ENCODE measurements around the gene THADA. TPM values are rescaled to one million over a fixed set of nuclear protein-coding genes. Genes with fewer than 3 reads are reported as not detected.
A peak's percentile ranks its signal among the peaks of the same experiment; 100 is the strongest.

THADA gene
- total RNA-seq, 4 donors from 2014 or later = 31.2 to 68.8 (median 54.9) TPM

GRCh38 chr2:43518718-43519117 is 77.1 kb downstream of the THADA start:
- H3K36me3 ChIP-seq = no peaks in the 10 kb centered on the region
- TF ChIP-seq, protein P1, sequence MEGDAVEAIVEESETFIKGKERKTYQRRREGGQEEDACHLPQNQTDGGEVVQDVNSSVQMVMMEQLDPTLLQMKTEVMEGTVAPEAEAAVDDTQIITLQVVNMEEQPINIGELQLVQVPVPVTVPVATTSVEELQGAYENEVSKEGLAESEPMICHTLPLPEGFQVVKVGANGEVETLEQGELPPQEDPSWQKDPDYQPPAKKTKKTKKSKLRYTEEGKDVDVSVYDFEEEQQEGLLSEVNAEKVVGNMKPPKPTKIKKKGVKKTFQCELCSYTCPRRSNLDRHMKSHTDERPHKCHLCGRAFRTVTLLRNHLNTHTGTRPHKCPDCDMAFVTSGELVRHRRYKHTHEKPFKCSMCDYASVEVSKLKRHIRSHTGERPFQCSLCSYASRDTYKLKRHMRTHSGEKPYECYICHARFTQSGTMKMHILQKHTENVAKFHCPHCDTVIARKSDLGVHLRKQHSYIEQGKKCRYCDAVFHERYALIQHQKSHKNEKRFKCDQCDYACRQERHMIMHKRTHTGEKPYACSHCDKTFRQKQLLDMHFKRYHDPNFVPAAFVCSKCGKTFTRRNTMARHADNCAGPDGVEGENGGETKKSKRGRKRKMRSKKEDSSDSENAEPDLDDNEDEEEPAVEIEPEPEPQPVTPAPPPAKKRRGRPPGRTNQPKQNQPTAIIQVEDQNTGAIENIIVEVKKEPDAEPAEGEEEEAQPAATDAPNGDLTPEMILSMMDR (IDR thresholded peaks at IDR 0.05) = no peak
- TF ChIP-seq POLR2A (IDR thresholded peaks at IDR 0.05) = no peak
- intact Hi-C loops (cut with DNase I; ENCODE audit: low total_unique reads) = no loop called here
- H3K27me3 ChIP-seq = no peaks in the 10 kb centered on the region
- peaks cover 8 to 10% of the 10 kb centered on the region in 2 donors for H3K4me1 ChIP-seq
- no peak overlapping the region for H3K4me3 ChIP-seq
- DNase-seq = no peak
- peak overlapping the region; percentile 84 to 95 for H3K27ac ChIP-seq
- no peaks in the 10 kb centered on the region for H3K9me3 ChIP-seq

DNA sequence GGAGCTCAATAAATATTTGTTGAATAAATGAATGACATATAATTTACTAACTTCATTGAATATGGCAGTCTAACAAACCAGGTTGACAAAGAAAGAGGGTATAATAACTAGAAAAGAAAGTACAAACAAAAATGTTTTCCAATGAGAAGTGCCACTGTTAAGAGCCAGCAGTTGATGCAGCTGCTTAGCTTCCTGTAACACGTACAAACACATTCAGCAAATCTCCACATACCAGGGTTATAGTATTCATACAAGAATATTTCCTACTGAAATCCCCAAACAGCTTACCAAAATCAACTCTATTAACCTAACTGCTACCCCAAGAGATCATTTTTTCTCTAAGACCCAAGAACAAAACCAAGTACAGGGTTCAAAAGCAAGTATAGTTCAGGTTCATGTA is 77.7 kb downstream of the THADA start:
- no peak for TF ChIP-seq POLR2A (IDR thresholded peaks at IDR 0.05)
- TF ChIP-seq, protein P1 (IDR thresholded peaks at IDR 0.05) = no peak
- Histone ChIP-seq H3K9me3 (no peaks in the 10 kb centered on the region), H3K27ac (peak overlapping the region; percentile 84 to 95), H3K4me1 (peaks cover 8 to 10% of the 10 kb centered on the region in 2 donors), H3K4me3 (no peak overlapping the region), H3K27me3 (no peaks in the 10 kb centered on the region), H3K36me3 (no peaks in the 10 kb centered on the region)
- DNase-seq = no peak
- intact Hi-C loops (cut with DNase I; ENCODE audit: low total_unique reads) = no loop called here

- Histone ChIP-seq H3K36me3 (no peaks in the 10 kb centered on the region), H3K4me1 (peaks cover 8 to 10% of the 10 kb centered on the region in 2 donors), H3K4me3 (no peak overlapping the region), H3K9me3 (no peaks in the 10 kb centered on the region), H3K27me3 (no peaks in the 10 kb centered on the region), H3K27ac (peak overlapping the region; percentile 84 to 95)
- DNase-seq = no peak
- TF ChIP-seq, protein P1 (IDR thresholded peaks at IDR 0.05) = no peak
- TF ChIP-seq POLR2A (IDR thresholded peaks at IDR 0.05) = no peak
- intact Hi-C loops (cut with DNase I; ENCODE audit: low total_unique reads) = no loop called here
These were observed 79.9 kb downstream of the THADA start for GRCh38 chr2:43515807-43516497.

GRCh38 chr2:43515248-43515647 is 80.6 kb downstream of the THADA start:
- no peaks in the 10 kb centered on the region for H3K36me3 ChIP-seq
- intact Hi-C loops (cut with DNase I; ENCODE audit: low total_unique reads) = no loop called here
- H3K4me1 ChIP-seq = peaks cover 8 to 9% of the 10 kb centered on the region in 2 donors
- TF ChIP-seq POLR2A (IDR thresholded peaks at IDR 0.05) = no peak
- H3K9me3 ChIP-seq = no peaks in the 10 kb centered on the region
- H3K27me3 ChIP-seq = no peaks in the 10 kb centered on the region
- DNase-seq = no peak
- H3K4me3 ChIP-seq = no peak overlapping the region
- peak overlapping the region; percentile 84 to 95 for H3K27ac ChIP-seq

DNA sequence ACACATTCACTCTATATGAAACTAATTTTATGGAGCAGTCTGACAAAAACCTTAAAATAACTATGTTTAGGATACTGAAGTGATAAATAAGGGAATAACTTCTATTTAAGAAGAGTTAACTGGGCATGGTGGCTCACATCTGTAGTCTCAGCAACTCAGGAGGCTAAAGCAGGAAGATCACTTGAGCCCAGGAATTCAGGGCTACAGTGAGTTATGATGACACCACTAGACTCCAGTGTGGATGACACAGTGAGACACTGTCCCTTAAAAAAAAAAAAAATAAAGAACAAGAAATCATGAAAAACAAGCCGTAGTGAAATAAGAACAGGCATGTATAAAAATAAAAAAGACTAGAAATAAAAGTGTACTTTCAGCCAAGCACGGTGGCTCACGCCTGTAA is 82.0 kb downstream of the THADA start:
- Histone ChIP-seq H3K27ac (peak overlapping the region; percentile 35 to 64), H3K36me3 (no peaks in the 10 kb centered on the region), H3K9me3 (no peaks in the 10 kb centered on the region), H3K4me3 (no peak overlapping the region), H3K4me1 (peaks cover 0 to 5% of the 10 kb centered on the region in 2 donors), H3K27me3 (no peaks in the 10 kb centered on the region)
- no peak for DNase-seq
- TF ChIP-seq, protein P1 (IDR thresholded peaks at IDR 0.05) = no peak
- no peak for TF ChIP-seq POLR2A (IDR thresholded peaks at IDR 0.05)
- intact Hi-C loops (cut with DNase I; ENCODE audit: low total_unique reads) = no loop called here
